NCI-H2196 treated with DMSO at 0.1 percent for 48 hours (cell line): Measurements from ENCODE around the gene TLN1.

Experiments
- DNase-seq: peaks from one replicate; lab custom pipeline; 2025; ENCODE audit not compliant: unreplicated experiment; lab: John Stamatoyannopoulos, UW

TLN1 gene, protein sequence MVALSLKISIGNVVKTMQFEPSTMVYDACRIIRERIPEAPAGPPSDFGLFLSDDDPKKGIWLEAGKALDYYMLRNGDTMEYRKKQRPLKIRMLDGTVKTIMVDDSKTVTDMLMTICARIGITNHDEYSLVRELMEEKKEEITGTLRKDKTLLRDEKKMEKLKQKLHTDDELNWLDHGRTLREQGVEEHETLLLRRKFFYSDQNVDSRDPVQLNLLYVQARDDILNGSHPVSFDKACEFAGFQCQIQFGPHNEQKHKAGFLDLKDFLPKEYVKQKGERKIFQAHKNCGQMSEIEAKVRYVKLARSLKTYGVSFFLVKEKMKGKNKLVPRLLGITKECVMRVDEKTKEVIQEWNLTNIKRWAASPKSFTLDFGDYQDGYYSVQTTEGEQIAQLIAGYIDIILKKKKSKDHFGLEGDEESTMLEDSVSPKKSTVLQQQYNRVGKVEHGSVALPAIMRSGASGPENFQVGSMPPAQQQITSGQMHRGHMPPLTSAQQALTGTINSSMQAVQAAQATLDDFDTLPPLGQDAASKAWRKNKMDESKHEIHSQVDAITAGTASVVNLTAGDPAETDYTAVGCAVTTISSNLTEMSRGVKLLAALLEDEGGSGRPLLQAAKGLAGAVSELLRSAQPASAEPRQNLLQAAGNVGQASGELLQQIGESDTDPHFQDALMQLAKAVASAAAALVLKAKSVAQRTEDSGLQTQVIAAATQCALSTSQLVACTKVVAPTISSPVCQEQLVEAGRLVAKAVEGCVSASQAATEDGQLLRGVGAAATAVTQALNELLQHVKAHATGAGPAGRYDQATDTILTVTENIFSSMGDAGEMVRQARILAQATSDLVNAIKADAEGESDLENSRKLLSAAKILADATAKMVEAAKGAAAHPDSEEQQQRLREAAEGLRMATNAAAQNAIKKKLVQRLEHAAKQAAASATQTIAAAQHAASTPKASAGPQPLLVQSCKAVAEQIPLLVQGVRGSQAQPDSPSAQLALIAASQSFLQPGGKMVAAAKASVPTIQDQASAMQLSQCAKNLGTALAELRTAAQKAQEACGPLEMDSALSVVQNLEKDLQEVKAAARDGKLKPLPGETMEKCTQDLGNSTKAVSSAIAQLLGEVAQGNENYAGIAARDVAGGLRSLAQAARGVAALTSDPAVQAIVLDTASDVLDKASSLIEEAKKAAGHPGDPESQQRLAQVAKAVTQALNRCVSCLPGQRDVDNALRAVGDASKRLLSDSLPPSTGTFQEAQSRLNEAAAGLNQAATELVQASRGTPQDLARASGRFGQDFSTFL (N-terminal part only)

DNA sequence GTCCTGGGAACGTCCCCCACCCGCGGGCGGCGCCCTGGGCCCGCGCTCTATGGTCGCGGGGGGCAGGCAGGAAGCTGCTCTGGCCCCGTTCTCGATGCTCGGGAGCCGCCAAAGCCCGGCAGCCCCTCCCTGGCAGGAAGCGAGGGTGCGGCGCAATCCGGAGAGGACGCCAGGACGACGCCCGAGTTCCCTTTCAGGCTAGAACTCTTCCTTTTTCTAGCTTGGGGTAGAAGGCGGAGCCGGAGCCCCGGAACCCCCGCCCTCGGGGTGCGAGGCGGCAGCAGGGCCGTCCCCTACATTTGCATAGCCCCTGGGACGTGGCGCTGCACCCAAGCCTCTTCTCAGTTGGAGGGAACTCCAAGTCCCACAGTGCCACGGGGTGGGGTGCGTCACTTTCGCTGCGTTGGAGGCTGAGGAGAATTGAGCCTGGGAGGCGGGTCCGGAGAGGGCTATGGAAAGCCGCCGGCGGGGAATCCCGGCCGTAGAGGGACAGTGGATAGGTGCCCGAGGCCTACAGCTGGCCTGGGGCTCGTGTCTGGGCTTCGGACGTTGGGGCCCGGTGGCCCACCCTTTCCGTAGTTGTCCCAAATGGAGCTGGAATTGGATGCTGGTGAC is at the start of gene TLN1, which contains the start of gene CREB3:
TSS of gene TLN1 (minus strand) at position 11 of the 615 bp plus-strand sequence. CDS start 6,501 bp downstream, outside the sequence.
TSS of gene CREB3 (plus strand) at position 482 of the 615 bp plus-strand sequence. CDS start at position 589, 107 bp downstream.
- DNase-seq: peak; percentile 100

DNA sequence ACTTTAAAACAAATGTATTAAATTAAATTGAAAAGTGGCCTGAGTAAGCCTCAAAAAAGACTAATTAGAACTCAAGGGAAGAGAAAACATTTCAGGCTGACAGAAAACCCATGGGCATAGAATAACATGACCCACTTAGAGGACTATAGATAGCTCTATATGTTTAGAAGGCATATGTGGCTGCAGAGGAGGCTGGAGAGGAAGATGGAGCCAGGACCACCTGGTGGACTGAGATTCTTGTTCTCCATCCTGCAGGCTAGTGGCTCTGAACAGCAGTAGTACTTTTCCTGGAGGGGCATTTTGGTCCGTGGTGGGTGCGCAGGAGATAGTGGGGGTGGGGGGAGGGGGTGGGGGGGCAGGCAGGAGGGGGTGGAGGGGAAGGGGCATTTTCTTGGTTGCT is 49.1 kb upstream of the TLN1 start:
- no peak for DNase-seq

DNA sequence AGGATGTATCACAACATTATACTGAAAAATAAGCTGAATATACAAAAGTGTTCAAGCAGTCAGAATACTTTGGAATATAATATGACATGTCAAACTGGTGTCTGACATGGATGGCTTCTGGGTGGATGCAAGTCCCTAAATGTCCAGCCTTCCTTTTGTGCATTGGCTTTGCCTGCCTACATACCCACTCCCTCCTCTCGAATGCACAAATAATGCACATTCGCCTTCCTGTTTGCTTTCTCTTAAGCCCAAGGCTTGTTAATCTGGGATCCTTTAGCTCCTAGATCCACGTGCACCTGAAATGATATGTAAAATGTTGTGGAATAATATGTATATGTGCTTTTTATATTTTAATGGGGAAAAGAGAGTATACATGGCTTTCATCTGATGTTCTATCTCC is 46.5 kb upstream of the TLN1 start:
- DNase-seq: no peak

DNA sequence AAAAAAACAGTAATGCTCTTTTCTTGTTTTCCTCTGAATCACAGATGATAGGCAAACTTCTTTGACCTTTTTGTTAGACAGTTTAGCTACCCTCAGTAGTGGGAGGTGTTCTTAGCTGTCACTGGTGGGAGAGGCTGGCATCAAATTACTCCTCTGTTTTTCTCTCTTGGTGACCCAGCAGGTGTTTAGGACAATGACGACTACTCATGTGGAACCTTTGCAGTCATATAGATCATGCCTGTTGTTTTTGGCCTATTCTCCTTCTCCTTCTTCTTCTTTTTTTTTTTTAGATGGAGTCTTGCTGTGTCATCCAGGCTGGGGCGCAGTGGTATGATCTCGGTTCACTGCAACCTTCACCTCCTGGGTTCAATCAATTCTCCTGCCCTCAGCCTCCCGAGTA is 44.0 kb upstream of the TLN1 start:
- DNase-seq: peak; percentile 50

DNA sequence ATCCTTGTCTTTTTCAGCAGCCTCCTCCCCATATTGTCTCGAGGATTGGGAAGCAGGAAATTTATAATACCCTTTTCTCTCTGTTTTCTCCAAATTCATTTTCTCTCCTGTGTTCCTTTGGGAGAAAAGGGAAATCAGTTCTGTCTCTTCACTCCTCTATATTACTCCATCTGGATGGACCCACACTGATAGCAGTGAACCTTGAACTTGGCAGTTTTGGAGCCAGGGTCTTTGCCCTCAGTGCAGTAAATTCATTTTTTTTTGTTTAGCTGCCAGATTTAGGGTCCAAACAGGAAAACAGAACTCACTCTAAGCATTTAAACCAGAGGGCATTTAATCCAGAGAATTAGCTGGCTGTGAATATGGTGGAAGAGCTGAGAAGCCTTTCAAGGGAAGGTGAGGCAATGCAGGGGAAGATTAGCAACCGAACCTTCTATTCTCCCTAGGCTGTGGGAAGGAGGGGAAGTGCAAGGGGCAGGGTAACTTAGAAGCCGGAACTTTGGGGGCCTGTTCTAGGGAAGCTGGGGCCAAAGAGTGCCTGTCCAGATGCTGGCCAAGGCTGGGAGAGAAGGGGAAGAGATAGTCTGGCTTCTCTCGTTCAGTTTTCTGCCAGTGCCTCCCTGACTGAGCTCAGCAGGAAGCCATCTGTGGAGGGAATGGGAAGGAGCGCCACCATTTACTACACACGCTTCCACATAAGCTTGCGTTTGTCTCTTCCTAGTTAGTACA is 43.1 kb upstream of the TLN1 start:
- no peak for DNase-seq

DNA sequence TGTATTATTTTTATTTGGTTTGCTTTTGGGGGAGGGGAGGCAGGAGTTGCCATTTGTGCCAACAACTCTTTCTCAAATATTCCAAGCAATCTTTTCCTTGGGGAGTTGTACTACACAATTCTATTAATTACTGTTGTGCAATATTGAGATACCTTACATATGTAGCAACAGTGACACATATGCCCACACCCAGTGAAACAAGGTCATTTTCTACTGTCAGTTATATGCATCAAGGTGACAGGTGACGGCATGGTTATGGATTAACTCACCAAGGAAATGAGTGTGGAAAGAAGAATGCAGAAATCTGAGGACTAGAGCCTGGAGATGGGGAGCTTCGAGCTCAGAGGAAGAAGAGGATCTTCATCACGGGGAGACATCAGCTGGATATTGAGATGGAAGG is 39.9 kb upstream of the TLN1 start:
- DNase-seq: no peak

DNA sequence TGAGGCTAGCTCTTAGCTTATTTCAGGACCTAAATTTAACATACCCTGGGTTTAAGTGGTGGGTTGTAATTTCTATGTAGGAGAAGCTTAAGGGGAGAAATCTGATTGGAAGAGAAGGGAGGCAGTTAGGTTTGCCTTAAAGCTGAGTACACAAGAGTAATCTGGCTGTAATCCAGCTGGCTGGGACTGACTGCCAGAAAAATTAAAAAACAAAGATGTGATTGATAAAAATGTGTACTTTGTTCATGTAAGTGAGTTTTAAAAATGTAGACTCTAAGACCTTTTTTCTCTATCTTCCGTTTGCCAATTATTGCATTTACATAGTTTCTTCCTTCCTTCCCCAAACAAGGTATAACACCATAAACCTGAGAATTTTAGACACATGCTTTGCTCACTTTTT is 39.5 kb upstream of the TLN1 start:
- peak; percentile 65 for DNase-seq

DNA sequence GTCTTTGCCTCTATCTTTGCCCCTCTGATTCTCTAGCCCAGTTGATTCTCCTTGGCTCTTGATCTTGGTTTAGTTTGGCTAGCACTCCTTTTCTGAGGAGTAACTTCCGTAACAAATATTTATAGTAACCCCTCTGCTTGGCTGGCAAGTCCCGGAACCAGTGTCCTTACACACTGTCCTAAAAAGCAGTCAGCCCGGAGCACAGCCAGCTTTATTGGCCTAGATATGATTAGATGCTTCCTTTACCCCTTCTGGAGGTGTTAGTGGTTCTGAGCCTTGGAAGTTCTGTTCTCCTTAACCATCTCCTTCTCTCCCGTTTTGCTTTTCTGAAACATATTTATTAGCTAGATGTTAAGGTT is 39.1 kb upstream of the TLN1 start:
- DNase-seq: peak; percentile 43

DNA sequence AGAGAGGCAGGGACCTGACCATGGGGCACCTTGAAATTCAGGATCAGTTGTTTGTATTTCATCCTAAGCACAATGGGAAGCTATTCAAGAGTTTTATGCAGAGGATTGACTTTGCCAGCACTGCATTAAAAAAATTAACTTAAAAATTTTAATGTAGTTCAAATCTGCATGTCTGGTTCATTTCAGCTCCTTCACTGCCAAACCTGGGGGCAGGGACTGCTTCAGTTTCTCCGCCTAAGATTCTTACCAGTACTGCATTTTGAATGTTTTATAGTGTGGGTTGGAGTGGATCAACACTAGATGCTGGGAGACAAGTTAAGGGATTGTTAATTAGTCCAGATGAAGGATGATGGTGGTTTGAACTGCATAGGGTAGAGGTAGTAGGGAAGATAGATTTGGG is 37.8 kb upstream of the TLN1 start:
- no peak for DNase-seq

DNA sequence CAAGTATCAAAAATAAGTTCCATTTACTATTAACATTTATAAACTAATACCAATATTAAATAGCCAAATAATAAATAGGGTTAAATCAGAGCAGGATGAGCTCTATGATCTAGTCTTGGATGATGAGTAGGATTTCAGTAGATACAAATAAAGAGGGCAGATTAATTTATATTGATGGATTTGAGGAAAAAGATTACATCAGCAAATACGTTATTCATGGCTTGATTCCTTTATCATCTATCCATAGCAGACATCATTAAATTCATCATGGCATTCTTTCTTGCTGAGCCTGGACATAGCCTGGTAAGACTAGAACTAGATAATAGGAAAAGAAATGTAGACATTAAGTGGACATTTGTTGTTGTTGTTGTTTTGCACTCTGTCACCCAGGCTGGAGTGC is 35.5 kb upstream of the TLN1 start:
- no peak for DNase-seq

DNA sequence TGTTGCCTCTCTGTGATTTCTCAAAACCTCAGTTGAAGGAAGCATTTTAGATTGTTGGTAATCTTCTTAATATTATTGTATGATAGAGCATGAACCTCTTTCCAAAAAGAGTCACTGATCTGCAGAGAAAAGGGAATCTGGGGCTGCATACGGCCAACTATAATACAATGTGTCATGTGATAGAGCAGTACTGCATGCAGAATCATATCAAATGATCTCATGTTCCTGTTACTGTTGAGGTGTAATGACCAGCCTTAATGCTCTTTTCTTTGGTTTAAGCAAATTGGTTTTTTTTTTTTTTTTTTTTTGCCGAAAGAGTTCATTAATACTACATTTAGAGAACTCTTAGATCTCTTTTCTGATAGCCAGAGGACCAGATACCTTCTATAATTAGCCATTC is 35.0 kb upstream of the TLN1 start:
- no peak for DNase-seq

DNA sequence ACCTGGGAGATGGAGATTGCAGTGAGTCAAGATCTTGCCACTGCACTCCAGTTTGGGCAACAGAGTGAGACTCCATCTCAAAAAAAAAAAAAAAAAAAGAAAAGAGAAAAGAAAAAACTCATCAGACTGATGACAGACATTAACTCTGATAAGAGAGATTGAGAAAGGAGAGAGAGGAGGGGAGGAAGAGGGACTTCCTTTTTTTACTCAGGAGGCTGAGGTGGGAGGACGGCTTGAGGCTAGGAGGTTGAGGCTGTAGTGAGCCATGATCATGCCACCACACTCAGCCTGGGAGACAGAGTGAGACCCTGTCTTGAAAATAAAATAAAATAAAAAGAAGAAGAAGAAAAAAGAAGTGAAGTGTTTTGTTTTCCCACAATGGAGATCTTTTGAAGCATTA is 31.8 kb upstream of the TLN1 start:
- DNase-seq: no peak

DNA sequence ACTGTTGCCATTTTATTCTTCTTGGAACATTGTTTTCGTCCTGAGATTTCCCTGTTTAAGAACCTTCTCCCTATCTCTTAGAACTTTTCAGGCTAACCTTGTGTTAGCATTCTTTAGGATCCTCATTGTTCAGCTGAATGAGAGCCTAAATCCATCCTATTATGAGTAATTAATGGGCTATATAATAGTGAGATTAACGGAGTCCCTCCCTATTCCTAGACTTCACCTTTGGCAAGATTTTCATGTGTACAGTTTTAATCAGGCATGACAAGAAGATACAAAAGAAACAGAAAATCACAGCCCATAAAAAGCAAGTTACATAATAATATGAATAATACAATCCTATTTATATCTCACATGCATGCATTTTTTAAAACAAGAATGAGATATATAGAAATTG is 31.2 kb upstream of the TLN1 start:
- DNase-seq: no peak

DNA sequence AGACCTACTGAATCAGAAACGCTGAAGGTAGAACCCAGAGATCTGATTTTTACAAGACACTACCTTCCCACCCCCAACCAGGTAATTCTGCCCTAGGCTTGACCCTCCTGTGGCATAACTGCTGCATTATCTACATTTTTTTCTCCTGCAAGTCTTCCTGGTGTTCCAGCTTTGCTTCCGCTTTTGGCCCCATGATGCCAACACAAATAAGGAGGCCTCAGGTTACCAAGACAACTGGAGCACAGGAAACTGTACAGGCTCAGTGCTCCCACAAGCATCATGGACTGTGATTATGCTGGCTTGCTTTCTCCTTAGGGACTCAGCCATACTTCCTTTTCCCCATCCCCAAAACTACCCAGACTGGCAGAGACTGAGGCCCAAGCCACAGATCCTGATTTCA is 28.7 kb upstream of the TLN1 start:
- peak; percentile 65 for DNase-seq

DNA sequence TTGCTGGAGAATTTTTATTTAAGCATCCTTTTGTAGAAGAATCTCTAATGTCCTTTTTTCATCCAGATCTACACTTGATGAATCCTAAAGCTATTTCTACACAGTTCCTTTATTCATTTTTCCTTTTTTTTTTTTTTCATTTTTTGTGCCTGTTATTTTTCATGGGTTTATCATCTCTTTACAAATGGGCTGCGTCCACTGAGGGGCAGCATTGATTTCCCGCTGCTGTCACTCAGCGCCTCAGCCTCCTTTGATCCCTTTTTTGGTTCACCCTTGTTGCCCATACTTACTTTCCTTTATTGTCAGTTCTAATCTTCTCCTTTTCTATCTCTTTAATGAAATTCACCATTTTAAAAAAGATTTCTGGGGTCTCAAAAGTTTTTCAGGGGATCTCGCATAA is 27.8 kb upstream of the TLN1 start:
- no peak for DNase-seq

DNA sequence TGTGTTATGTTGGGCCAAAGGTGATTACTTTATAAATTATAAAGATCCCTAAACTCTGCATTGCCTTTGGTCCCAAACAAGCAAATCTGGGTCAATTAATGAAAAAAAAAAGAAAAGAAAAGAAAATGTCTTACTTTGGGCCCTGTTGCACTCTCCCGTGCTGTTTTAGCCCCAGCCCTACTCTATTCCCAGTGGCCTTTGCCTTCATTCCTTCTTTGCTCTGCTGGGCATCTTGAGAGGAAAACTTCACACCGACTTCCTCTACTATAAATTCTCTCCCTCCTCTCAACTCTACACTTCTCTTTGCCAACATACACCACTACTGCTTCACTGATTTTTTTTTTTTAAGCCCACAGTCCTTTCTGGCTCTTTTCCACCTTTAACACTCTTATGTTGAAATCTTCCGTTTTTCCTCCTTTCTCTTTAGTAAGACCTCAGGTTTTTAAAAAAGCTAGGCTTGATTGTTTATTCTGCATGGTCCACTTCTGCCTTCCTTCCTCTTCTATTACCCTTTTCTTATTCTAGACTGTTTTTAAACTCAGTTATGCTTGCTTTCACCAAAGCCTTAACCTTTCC is 26.6 kb upstream of the TLN1 start:
- DNase-seq: no peak

DNA sequence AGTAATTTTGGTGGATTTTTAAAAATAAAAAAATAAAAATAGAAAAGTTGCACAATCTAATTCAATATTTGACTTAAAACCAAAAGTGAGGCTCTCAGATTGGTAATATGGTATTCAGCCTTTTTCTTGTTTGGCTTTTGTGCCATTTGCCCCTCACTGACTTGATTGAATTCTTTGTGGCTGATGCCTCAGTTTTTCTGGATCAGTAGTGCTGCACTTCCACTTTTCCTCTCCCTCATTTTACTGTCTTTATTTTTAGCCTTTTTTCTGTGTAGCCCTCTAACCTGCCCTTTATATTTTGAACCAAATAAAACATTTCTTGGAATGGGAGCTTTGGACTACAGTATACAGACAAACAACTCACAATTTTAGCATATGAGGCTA is 25.9 kb upstream of the TLN1 start:
- no peak for DNase-seq

DNA sequence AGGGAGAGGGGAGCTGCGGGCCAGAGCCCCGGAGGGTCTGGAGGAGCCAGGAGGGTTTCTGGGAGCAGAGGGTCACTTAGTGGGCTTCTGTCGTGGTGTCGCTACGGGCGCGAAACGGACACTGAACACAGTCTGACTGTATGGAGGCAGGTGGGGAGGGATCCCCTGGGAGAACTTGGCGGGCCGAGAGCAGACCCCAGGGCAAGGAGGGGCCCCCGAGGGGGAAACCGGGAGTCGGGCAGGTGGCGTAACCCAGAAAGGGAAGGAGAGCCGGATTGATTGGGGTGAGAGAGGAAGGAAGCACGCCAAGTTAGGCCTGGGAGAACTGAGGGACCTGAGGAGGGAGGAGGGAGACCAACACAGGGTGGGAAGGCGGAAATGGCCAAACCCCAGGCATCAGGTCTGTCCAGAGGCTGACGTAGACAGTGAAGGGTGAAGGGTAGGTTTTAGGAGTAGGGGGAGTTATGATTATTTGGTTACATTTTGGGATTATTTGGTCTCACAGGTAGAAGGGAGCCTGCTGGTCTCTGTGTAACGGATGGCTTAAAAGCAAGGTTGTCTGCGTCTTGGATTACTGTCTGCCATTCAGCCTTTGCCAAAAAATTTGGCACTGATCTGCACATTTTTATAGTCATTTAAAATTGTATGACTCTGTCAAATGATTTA is 25.4 kb upstream of the TLN1 start:
- peak; percentile 67 for DNase-seq
